NB4 (cell line): ENCODE results near the gene GYPE.
"Not testable (repeated sequence)": the region's sequence is repeated elsewhere in the genome, so short reads cannot be mapped to it uniquely, and the experiment has no call there.

Experiments used
- CTCF ChIP-seq: IDR thresholded peaks from one replicate; pipeline ENCODE4 v1.5.1; 2012; ENCODE audit warnings: low read depth, low read length
- MAX ChIP-seq: IDR thresholded peaks from 2 replicates; pipeline ENCODE4 v1.6.1; 2011; ENCODE audit warnings: low read depth, low read length
- MYC ChIP-seq: IDR thresholded peaks from 2 replicates; pipeline ENCODE4 v1.6.1; 2011; ENCODE audit warnings: low read depth, low read length
- POLR2A ChIP-seq: IDR thresholded peaks from 2 replicates; pipeline ENCODE4 v1.6.1; 2011; ENCODE audit warnings: mild to moderate bottlenecking; ENCODE audit not compliant: insufficient read length; ENCODE audit errors: extremely low read depth

GRCh38 chr4:143870523-143871268 is 34.7 kb downstream of the GYPE start:
- not testable (repeated sequence) for TF ChIP-seq POLR2A, MAX, CTCF, MYC
